ENCODE results near the gene RNF217.

Gene RNF217

GRCh38 chr6:125004198-125004597, 42.0 kb downstream of the RNF217 start:
- Histone ChIP-seq H3K27me3 (ENCODE audit: low read depth) (no peaks in the 10 kb centered on the region), H3K9me3 (no peaks in the 10 kb centered on the region), H3K36me3 (replicated peaks) (no peaks in the 10 kb centered on the region), H3K4me1 (peaks cover 7% of the 10 kb centered on the region), H3K4me3 (no peak overlapping the region)
- no peak for DNase-seq (ENCODE audit: low spot score in 2 of 2)
- in situ Hi-C loops (cut with MboI; ENCODE audit: low sequenced_read_pairs), result no loop called here

DNA sequence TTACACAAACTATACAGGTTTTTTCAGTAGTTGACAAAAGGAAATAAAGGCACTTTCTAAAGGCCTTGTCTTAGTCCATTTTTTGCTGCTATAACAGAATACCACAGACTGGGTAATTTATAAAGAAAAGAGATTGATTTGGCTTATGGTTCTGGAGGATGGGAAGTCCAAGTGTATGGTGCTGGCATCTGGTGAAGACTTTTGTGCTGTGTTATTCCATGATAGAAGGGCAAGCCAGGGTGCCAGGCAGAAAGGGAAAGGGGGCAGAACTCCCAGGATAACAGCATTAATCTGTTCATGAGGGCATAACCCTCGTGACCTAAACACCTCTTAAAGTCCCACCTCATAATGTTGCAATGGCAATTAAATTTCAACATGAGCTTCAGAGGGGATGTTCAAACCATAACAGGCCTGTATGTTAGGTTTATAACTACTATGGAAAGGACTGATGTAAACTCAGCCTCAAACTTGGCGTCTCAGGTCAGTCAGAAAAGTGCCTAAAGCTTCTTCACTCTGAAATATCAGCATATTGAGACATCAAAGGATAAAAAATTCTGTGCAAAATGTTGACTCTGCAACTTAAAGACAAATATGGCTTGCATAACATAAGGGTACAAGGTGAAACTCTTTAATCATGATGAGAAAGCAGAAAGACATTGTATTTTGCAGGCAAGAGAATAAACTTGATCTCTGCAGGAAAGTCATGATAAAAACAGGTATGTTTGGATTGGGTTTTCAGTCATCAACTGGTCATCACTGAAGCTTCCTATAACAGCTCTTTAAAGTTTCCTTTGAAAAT, 42.8 kb downstream of the RNF217 start:
- in situ Hi-C loops (cut with MboI; ENCODE audit: low sequenced_read_pairs), result no loop called here
- Histone ChIP-seq H3K4me3 (no peak overlapping the region), H3K36me3 (replicated peaks) (no peaks in the 10 kb centered on the region), H3K27me3 (ENCODE audit: low read depth) (no peaks in the 10 kb centered on the region), H3K4me1 (peaks cover 7% of the 10 kb centered on the region), H3K9me3 (no peaks in the 10 kb centered on the region)
- no peak for DNase-seq (ENCODE audit: low spot score in 2 of 2)

DNA sequence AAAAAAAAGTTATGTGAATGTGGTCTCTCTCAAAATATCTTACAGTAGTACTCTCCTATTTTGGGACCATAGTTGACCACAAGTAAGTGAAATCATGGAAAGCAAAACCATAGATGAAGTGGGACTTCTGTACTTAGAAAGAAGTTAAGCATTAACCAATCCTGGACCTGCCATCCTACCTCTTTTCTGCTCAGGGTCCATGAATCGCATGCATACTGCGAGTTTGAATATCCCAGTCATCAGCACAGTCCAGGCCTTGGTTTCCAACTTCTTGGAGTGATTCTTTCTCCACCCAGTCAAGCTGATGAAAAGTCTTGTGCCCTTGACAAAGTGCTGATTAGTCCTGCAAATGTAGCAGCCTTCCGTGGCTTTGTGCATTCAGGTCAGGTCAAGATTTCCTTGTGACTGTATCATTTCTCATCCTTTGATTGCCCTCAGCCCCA, 46.0 kb downstream of the RNF217 start:
- H3K36me3 ChIP-seq (replicated peaks), result no peaks in the 10 kb centered on the region
- no peak overlapping the region for H3K4me3 ChIP-seq
- H3K4me1 ChIP-seq, result no peaks in the 10 kb centered on the region
- no peaks in the 10 kb centered on the region for H3K27me3 ChIP-seq (ENCODE audit: low read depth)
- DNase-seq (ENCODE audit: low spot score in 2 of 2), result no peak
- in situ Hi-C loops (cut with MboI; ENCODE audit: low sequenced_read_pairs), result no loop called here
- H3K9me3 ChIP-seq, result no peaks in the 10 kb centered on the region

- Histone ChIP-seq H3K9me3 (no peaks in the 10 kb centered on the region), H3K27me3 (ENCODE audit: low read depth) (no peaks in the 10 kb centered on the region), H3K4me1 (no peaks in the 10 kb centered on the region), H3K36me3 (replicated peaks) (no peaks in the 10 kb centered on the region), H3K4me3 (no peak overlapping the region)
- no peak for DNase-seq (ENCODE audit: low spot score in 2 of 2)
- in situ Hi-C loops (cut with MboI; ENCODE audit: low sequenced_read_pairs), result no loop called here
Observed at GRCh38 chr6:125008957-125009356, 46.7 kb downstream of the RNF217 start.

DNA sequence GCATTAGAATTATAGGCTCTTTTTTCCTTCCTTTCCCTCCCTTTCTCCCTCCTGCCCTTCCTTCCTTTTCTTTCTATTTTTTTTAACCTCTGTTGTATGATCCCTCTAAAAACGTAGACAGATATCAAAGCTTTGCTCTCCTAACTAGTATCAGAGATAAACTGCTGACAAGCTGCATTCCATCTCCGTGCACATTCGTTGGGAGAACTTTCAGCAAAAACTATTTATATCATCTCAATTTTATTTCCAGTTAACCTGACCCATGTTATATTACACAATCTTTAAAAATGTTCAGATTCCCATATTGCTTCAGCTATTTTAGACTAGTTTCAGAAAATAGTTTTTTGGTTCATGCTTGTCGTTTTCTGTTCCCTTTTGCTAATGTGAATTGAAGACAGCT, 47.3 kb downstream of the RNF217 start:
- Histone ChIP-seq H3K9me3 (no peaks in the 10 kb centered on the region), H3K4me1 (no peaks in the 10 kb centered on the region), H3K36me3 (replicated peaks) (no peaks in the 10 kb centered on the region), H3K27me3 (ENCODE audit: low read depth) (no peaks in the 10 kb centered on the region), H3K4me3 (no peak overlapping the region)
- DNase-seq (ENCODE audit: low spot score in 2 of 2), result no peak
- in situ Hi-C loops (cut with MboI; ENCODE audit: low sequenced_read_pairs), result no loop called here

- in situ Hi-C loops (cut with MboI; ENCODE audit: low sequenced_read_pairs), result no loop called here
Observed at GRCh38 chr6:125013938-125014660, 51.9 kb downstream of the RNF217 start.

DNA sequence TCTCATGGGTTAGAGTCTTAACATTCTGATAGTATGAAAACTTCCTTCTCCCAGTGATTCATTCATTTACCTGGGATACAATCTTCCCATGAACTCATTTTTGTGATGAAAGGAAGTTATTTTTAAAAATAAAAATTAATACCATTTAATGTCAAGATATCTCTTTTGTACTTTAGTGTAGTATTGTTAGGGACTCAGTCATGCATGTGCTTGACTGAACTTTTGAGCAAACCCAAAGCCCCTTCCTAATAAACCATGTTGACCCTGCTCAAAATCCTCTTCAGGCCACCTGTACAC, 52.4 kb downstream of the RNF217 start:
- H3K36me3 ChIP-seq (replicated peaks), result no peaks in the 10 kb centered on the region
- in situ Hi-C loops (cut with MboI; ENCODE audit: low sequenced_read_pairs), result no loop called here
- no peak overlapping the region for H3K4me3 ChIP-seq
- no peak for DNase-seq (ENCODE audit: low spot score in 2 of 2)
- H3K9me3 ChIP-seq, result no peaks in the 10 kb centered on the region
- H3K4me1 ChIP-seq, result no peaks in the 10 kb centered on the region; the same call in 1 of the 2 replicates
- 0 out of 2 replicates have a peak, but pooled peaks cover 2% of the 10 kb centered on the region for H3K27me3 ChIP-seq (ENCODE audit: low read depth)

More at GRCh38 chr6:125013938-125014660, 51.9 kb downstream of the RNF217 start:
- 0 out of 2 replicates have a peak, but pooled peaks cover 2% of the 10 kb centered on the region for H3K27me3 ChIP-seq (ENCODE audit: low read depth)
- H3K4me3 ChIP-seq, result no peak overlapping the region
- H3K9me3 ChIP-seq, result no peaks in the 10 kb centered on the region
- H3K36me3 ChIP-seq (replicated peaks), result no peaks in the 10 kb centered on the region
- no peaks in the 10 kb centered on the region; the same call in 1 of the 2 replicates for H3K4me1 ChIP-seq
- no peak for DNase-seq (ENCODE audit: low spot score in 2 of 2)

- Histone ChIP-seq H3K4me1 (peaks cover 1% of the 10 kb centered on the region; the same call in 1 of the 2 replicates), H3K27me3 (ENCODE audit: low read depth) (0 out of 2 replicates have a peak, but pooled peaks cover 2% of the 10 kb centered on the region), H3K36me3 (replicated peaks) (no peaks in the 10 kb centered on the region), H3K9me3 (no peaks in the 10 kb centered on the region), H3K4me3 (no peak overlapping the region)
- DNase-seq (ENCODE audit: low spot score in 2 of 2), result no peak
- in situ Hi-C loops (cut with MboI; ENCODE audit: low sequenced_read_pairs), result no loop called here
Observed at GRCh38 chr6:125015152-125015551, 52.9 kb downstream of the RNF217 start.

GRCh38 chr6:125018136-125018535, 55.9 kb downstream of the RNF217 start:
- peaks cover 3% of the 10 kb centered on the region; the same call in 1 of the 2 replicates for H3K4me1 ChIP-seq
- 0 out of 2 replicates have a peak, but pooled peaks cover 2% of the 10 kb centered on the region for H3K27me3 ChIP-seq (ENCODE audit: low read depth)
- DNase-seq (ENCODE audit: low spot score in 2 of 2), result no peak
- no peak overlapping the region for H3K4me3 ChIP-seq
- no peaks in the 10 kb centered on the region for H3K36me3 ChIP-seq (replicated peaks)
- no peaks in the 10 kb centered on the region for H3K9me3 ChIP-seq
- in situ Hi-C loops (cut with MboI; ENCODE audit: low sequenced_read_pairs), result no loop called here

GRCh38 chr6:125019281-125019680, 57.0 kb downstream of the RNF217 start:
- no peak overlapping the region for H3K4me3 ChIP-seq
- no peaks in the 10 kb centered on the region for H3K9me3 ChIP-seq
- in situ Hi-C loops (cut with MboI; ENCODE audit: low sequenced_read_pairs), result no loop called here
- H3K36me3 ChIP-seq (replicated peaks), result no peaks in the 10 kb centered on the region
- no peak for DNase-seq (ENCODE audit: low spot score in 2 of 2)
- H3K27me3 ChIP-seq (ENCODE audit: low read depth), result 0 out of 2 replicates have a peak, but pooled peaks cover 2% of the 10 kb centered on the region
- peaks cover 3% of the 10 kb centered on the region; the same call in 1 of the 2 replicates for H3K4me1 ChIP-seq

DNA sequence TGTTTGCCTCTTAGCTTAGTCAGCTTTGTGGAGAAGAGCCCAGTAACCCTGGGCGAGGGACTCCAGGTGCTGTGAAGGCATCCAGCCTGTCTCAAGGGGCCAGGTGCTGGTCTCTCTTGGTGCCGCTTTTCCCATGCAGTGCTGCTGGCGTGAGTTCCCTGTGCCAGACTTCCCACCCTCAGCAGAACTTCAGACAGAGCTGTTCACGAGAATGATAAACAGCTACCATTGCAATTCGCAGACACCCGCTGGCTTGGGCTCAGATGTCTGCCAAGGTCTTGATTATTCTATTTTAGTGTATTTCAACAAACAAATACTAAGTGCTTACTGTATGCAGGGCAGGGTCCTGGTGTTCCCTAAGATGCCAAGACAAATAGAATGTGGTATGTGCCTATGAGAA, 57.7 kb downstream of the RNF217 start:
- no peaks in the 10 kb centered on the region for H3K36me3 ChIP-seq (replicated peaks)
- 0 out of 2 replicates have a peak, but pooled peaks cover 2% of the 10 kb centered on the region for H3K27me3 ChIP-seq (ENCODE audit: low read depth)
- no peaks in the 10 kb centered on the region for H3K9me3 ChIP-seq
- DNase-seq (ENCODE audit: low spot score in 2 of 2), result no peak
- in situ Hi-C loops (cut with MboI; ENCODE audit: low sequenced_read_pairs), result no loop called here
- no peak overlapping the region for H3K4me3 ChIP-seq
- H3K4me1 ChIP-seq, result peaks cover 3% of the 10 kb centered on the region; the same call in 1 of the 2 replicates

GRCh38 chr6:125020385-125020784, 58.1 kb downstream of the RNF217 start:
- Histone ChIP-seq H3K4me1 (peaks cover 3% of the 10 kb centered on the region; the same call in 1 of the 2 replicates), H3K4me3 (no peak overlapping the region), H3K27me3 (ENCODE audit: low read depth) (0 out of 2 replicates have a peak, but pooled peaks cover 2% of the 10 kb centered on the region), H3K9me3 (no peaks in the 10 kb centered on the region), H3K36me3 (replicated peaks) (no peaks in the 10 kb centered on the region)
- DNase-seq (ENCODE audit: low spot score in 2 of 2), result peak in 1 of 2 experiments; percentile 7
- in situ Hi-C loops (cut with MboI; ENCODE audit: low sequenced_read_pairs), result no loop called here

- Histone ChIP-seq H3K9me3 (no peaks in the 10 kb centered on the region), H3K4me3 (no peak overlapping the region), H3K36me3 (replicated peaks) (no peaks in the 10 kb centered on the region), H3K27me3 (ENCODE audit: low read depth) (0 out of 2 replicates have a peak, but pooled peaks cover 2% of the 10 kb centered on the region), H3K4me1 (0 out of 2 replicates have a peak, but pooled peaks cover 3% of the 10 kb centered on the region)
- DNase-seq (ENCODE audit: low spot score in 2 of 2), result no peak
- in situ Hi-C loops (cut with MboI; ENCODE audit: low sequenced_read_pairs), result no loop called here
Observed at GRCh38 chr6:125022391-125022989, 60.3 kb downstream of the RNF217 start.
